K562 (cell line): ENCODE measurements around the gene TOPORS. TPM values are rescaled to one million over a fixed set of nuclear protein-coding genes. Genes with fewer than 3 reads are reported as not detected.

Experiments
- ATAC-seq: fragments of 200-7000 bp; cut with Tn5 transposase; 3 replicates; pipeline ENCODE4 v1.9.1; 2020; ENCODE audit warnings: moderate library complexity
- BruUV-seq: library from RNA; stranded (reverse); fragments of 400-500 nt; replicated peaks from 2 replicates; lab custom pipeline; 2021; lab: Mats Ljungman, UMichigan
- CTCF ChIA-PET: fragments of 300-600 bp; formaldehyde crosslinking; extraction: SDS; loops from one replicate; lab custom pipeline; 2021; ENCODE audit warnings: low intra/inter-chr PET ratio; lab: Yijun Ruan, JAX
- POLR2A ChIA-PET: fragments of 300-600, 350-650 bp; sonication (Branson Sonifier 250); formaldehyde crosslinking; extraction: SDS; loops from one replicate; lab custom pipeline; 2021; ENCODE audit warnings: antibody characterized with exemption, inconsistent platforms; lab: Yijun Ruan, JAX
- DNase-seq, 4 experiments: peaks; one replicate each; pipeline versions ENCODE4 v3.0.0 to v3.0.0-alpha.2; 2011 to 2018; ENCODE audit warnings: low spot score in 3 of 4, mixed read lengths in 3 of 4; ENCODE audit errors: extremely low read depth in 1 of 4
- FAIRE-seq: peaks from 2 replicates; lab custom pipeline; 2011; peaks lifted over from hg19 to GRCh38; lab: Jason Lieb, UNC
- H2AFZ ChIP-seq: 2 replicates; pipeline ENCODE4 v1.6.0; 2011; ENCODE audit warnings: low read depth, low read length, control low read depth, inconsistent platforms
- H3K27ac ChIP-seq: fragments of 200-600 bp; 3 replicates; pipeline ENCODE4 v1.8.0; 2011; ENCODE audit warnings: low read depth, mild to moderate bottlenecking, control low read depth, inconsistent platforms, low read length, moderate library complexity, mixed read lengths; ENCODE audit errors: extremely low read depth
- H3K27me3 ChIP-seq, 2 experiments: fragments of 300-600 bp in 1 of 2; 2 replicates in 1 of 2; 3 replicates in 1 of 2; pipeline versions ENCODE4 v1.6.0 to v1.8.0; 2011; ENCODE audit warnings: inconsistent platforms in 2 of 2, low read length in 2 of 2, mild to moderate bottlenecking in 1 of 2, mixed read lengths in 1 of 2, moderate library complexity in 1 of 2; ENCODE audit not compliant: control insufficient read depth in 2 of 2, insufficient read depth in 2 of 2
- H3K36me3 ChIP-seq: fragments of 300-600 bp; 3 replicates; pipeline ENCODE4 v1.8.0; 2011; ENCODE audit warnings: mild to moderate bottlenecking, low read length, inconsistent platforms; ENCODE audit not compliant: control insufficient read depth, insufficient read depth
- H3K4me1 ChIP-seq, 2 experiments: fragments of 200-600 bp in 1 of 2; replicated peaks in 1 of 2; 2 replicates in 1 of 2; 3 replicates in 1 of 2; pipeline versions ENCODE4 v1.5.1 to v1.8.0; 2011; ENCODE audit warnings: inconsistent platforms in 2 of 2, low read length in 2 of 2, mild to moderate bottlenecking in 1 of 2, mixed read lengths in 1 of 2, moderate library complexity in 1 of 2; ENCODE audit not compliant: control insufficient read depth in 2 of 2, insufficient read depth in 2 of 2
- H3K4me2 ChIP-seq: 2 replicates; pipeline ENCODE4 v1.6.1; 2011; ENCODE audit warnings: low read length, control low read depth, inconsistent platforms, mixed read lengths; ENCODE audit not compliant: insufficient read depth
- H3K4me3 ChIP-seq: fragments of 200-600 bp; sonication (generic), shearing (Covaris generic); 2 replicates; pipeline ENCODE4 v1.5.1; 2016; ENCODE audit warnings: control low read depth, inconsistent platforms
- H3K79me2 ChIP-seq: fragments of 200-600 bp; 3 replicates; pipeline ENCODE4 v1.8.0; 2011; ENCODE audit warnings: low read length, inconsistent platforms; ENCODE audit not compliant: control insufficient read depth, insufficient read depth
- H3K9ac ChIP-seq, 2 experiments: 2 replicates each; pipeline versions ENCODE4 v1.6.0 to v1.6.1; 2011; ENCODE audit warnings: low read depth in 2 of 2, low read length in 2 of 2, control low read depth in 1 of 2, inconsistent platforms in 1 of 2, mild to moderate bottlenecking in 1 of 2, mixed read lengths in 1 of 2; ENCODE audit not compliant: insufficient read depth in 1 of 2
- H3K9me1 ChIP-seq: one replicate; pipeline ENCODE4 v1.6.0; 2011; ENCODE audit warnings: inconsistent platforms, mild to moderate bottlenecking, low read length, moderate library complexity; ENCODE audit not compliant: control insufficient read depth, insufficient read depth
- H3K9me3 ChIP-seq: replicated peaks from 2 replicates; pipeline ENCODE4 v1.5.1; 2011; ENCODE audit warnings: low read depth, low read length, inconsistent platforms; ENCODE audit not compliant: control insufficient read depth, insufficient read depth
- H4K20me1 ChIP-seq: replicated peaks from 2 replicates; pipeline ENCODE4 v1.6.1; 2011; ENCODE audit warnings: low read length, inconsistent platforms, mixed read lengths; ENCODE audit not compliant: control insufficient read depth, insufficient read depth
- CC2D1A ChIP-seq: fragments of 450-650 bp; IDR thresholded peaks from 2 replicates; pipeline ENCODE4 v1.6.1; 2017; ENCODE audit warnings: mild to moderate bottlenecking
- E2F5 ChIP-seq: sonication (generic); formaldehyde crosslinking; IDR thresholded peaks from 2 replicates; pipeline ENCODE4 v1.8.0; 2022; ENCODE audit warnings: mild to moderate bottlenecking, missing genetic modification reagents
- FOXP1 ChIP-seq: sonication (generic); formaldehyde crosslinking; IDR thresholded peaks from 2 replicates; pipeline ENCODE4 v1.8.0; 2022; ENCODE audit warnings: mild to moderate bottlenecking, missing genetic modification reagents
- GABPA ChIP-seq: fragments of 200-800 bp; sonication (Bioruptor generic); conservative IDR thresholded peaks from 2 replicates; pipeline ENCODE4 v1.6.1; 2016; ENCODE audit warnings: low read depth, missing genetic modification characterization, missing compliant biosample characterization
- HMGXB4 ChIP-seq: sonication (generic); formaldehyde crosslinking; IDR thresholded peaks from 2 replicates; pipeline ENCODE4 v1.8.1; 2023; ENCODE audit warnings: mild to moderate bottlenecking, missing genetic modification reagents
- HNRNPUL1 ChIP-seq: fragments of 200-400 bp; formaldehyde crosslinking; IDR thresholded peaks from 2 replicates; pipeline ENCODE4 v1.6.1; 2017; ENCODE audit warnings: low read length
- KLF16 ChIP-seq: IDR thresholded peaks from 2 replicates; pipeline ENCODE4 v1.6.1; 2016; ENCODE audit warnings: antibody characterized with exemption
- OTX1 ChIP-seq: fragments of 450-650 bp; formaldehyde crosslinking; IDR thresholded peaks from 2 replicates; pipeline ENCODE4 v1.4.0; 2022; ENCODE audit warnings: mild to moderate bottlenecking
- PHF8 ChIP-seq: fragments of 200-600 bp; sonication (generic); IDR thresholded peaks from 2 replicates; pipeline ENCODE4 v1.6.1; 2012; ENCODE audit warnings: mixed run types, mild to moderate bottlenecking, inconsistent platforms, low read length, moderate library complexity, borderline replicate concordance
- RBM39 ChIP-seq: fragments of 200-400 bp; formaldehyde crosslinking; optimal IDR thresholded peaks from 2 replicates; pipeline ENCODE3; 2018; ENCODE audit warnings: low read depth, low read length
- TEAD1 ChIP-seq, 2 experiments: fragments of 450-650 bp in 1 of 2; sonication (generic) in 1 of 2; formaldehyde crosslinking; IDR thresholded peaks; 2 replicates each; pipeline versions ENCODE4 v1.4.0 to v1.8.0; 2020 to 2022; ENCODE audit warnings: mild to moderate bottlenecking in 2 of 2, missing genetic modification reagents in 1 of 2
- YBX1 ChIP-seq: fragments of 450-650 bp; IDR thresholded peaks from 2 replicates; pipeline ENCODE4 v1.7.1; 2016; ENCODE audit warnings: mild to moderate bottlenecking
- ZBTB33 ChIP-seq: sonication (generic); formaldehyde crosslinking; IDR thresholded peaks from 2 replicates; pipeline ENCODE4 v1.8.1; 2023; ENCODE audit warnings: mild to moderate bottlenecking, missing genetic modification reagents
- ZNF143 ChIP-seq: sonication (generic); formaldehyde crosslinking; IDR thresholded peaks from 2 replicates; pipeline ENCODE4 v1.9.0; 2022; ENCODE audit warnings: mild to moderate bottlenecking, missing genetic modification reagents
- ZNF583 ChIP-seq: fragments of 250-450 bp; sonication (Bioruptor Pico); IDR thresholded peaks from 2 replicates; pipeline ENCODE4 v1.4.0; 2020
- ZNF668 ChIP-seq: fragments of 250-450 bp; sonication (Bioruptor Pico); IDR thresholded peaks from 2 replicates; pipeline ENCODE4 v1.8.0; 2022; ENCODE audit warnings: mild to moderate bottlenecking, inconsistent platforms
- ZNF830 ChIP-seq: fragments of 250-450 bp; sonication (Bioruptor Pico); IDR thresholded peaks from 2 replicates; pipeline ENCODE4 v1.5.0; 2021; ENCODE audit warnings: mild to moderate bottlenecking
- WGBS: fragments of 100-300 bp; shearing (Covaris generic); methylation state at CpG from one replicate; pipeline ENCODE4 v1.1.6; 2016; ENCODE audit warnings: low coverage, mixed read lengths; ENCODE audit not compliant: insufficient coverage; ENCODE audit errors: missing lambda C conversion rate; 5-methylcytosine and 5-hydroxymethylcytosine counted together
- in situ Hi-C: fragments of 300-500 bp; cut with MboI; formaldehyde crosslinking; loops from 4 replicates; pipeline ENCODE4 v1.15.0; 2018; ENCODE audit warnings: inconsistent platforms, mixed read lengths
- intact Hi-C: fragments of 100-400 bp; cut with micrococcal nuclease; formaldehyde crosslinking; loops from 2 replicates; pipeline ENCODE4 v1.14.2; 2022
- polyA plus RNA-seq, 8 experiments: library from polyadenylated mRNA; depleted of rRNA in 4 of 8; stranded (reverse) in 5 of 8; unstranded in 3 of 8; fragments of >200 nt; fragmentation: Nextera tagmentation in 2 of 8; fragmentation: Illumina TruSeq in 1 of 8; extraction: Ambion mirVana in 2 of 8; extraction: Trizol in 1 of 8; gene quantifications; 2 replicates each; pipeline versions ENCODE4 v1.2.1 to v1.2.3, GENCODE V29; 2011 to 2014; ENCODE audit warnings: inconsistent platforms in 1 of 8, missing spikeins in 1 of 8
- total RNA-seq, 7 experiments: library from RNA; depleted of rRNA in 6 of 7; stranded (reverse); fragments of >200 nt in 6 of 7; fragmentation: Illumina TruSeq in 2 of 7; extraction: Trizol in 2 of 7; gene quantifications; 2 replicates each; pipeline versions ENCODE4 v1.2.1 to v1.2.3, GENCODE V29; 2011 to 2021; ENCODE audit warnings: low replicate concordance in 1 of 7
- TF ChIP-seq, protein P1 (sequence below): fragments of 250-450 bp; sonication (Bioruptor Pico); IDR thresholded peaks from 2 replicates; pipeline ENCODE4 v1.4.0; 2020; ENCODE audit warnings: mild to moderate bottlenecking, moderate library complexity

TOPORS gene
- total and polyA plus RNA-seq, 9 of the 15 experiments (the other 6 are each of a cell fraction or from before 2014, with no cell fraction given), result 4.3 to 19.6 (median 9.9) TPM

DNA sequence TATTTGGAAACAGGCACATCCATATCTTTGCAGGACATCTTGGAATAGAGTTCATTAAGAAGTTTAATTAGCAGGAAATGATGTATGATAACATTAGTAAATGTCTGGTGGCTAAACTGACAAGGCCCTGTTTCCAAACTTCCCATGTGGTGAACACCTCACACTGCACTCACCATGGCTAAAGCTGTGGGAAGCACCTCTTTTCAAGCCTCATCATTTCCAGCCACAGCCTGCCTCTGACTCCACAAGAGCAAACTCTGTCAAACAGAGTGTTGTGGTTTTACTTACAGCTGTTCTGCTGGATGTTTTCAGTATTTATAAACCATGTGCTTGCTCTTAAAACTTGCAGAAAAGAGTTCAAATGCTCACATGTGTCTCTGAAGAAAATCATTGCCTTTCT, 35.5 kb upstream of the TOPORS start (continued):
- TF ChIP-seq RBM39, result no peak
- TF ChIP-seq ZNF830, result no peak
- TF ChIP-seq HNRNPUL1, result no peak
- TF ChIP-seq, all 486 proteins: peak for 0

- FAIRE-seq (no peak), DNase-seq (no peak), ATAC-seq (no peak)
- Histone ChIP-seq H3K4me3 (no peak overlapping the region), H3K36me3 (no peaks in the 10 kb centered on the region), H3K4me2 (no peak overlapping the region), H2AFZ (no peak overlapping the region), H3K27ac (no peak overlapping the region), H3K27me3 (no peaks in the 10 kb centered on the region; a peak in 1 of 5 replicates), H3K4me1 (no peaks in the 10 kb centered on the region; a peak in 1 of 5 replicates), H3K9me1 (no peaks in the 10 kb centered on the region), H3K79me2 (no peaks in the 10 kb centered on the region), H3K9me3 (no peaks in the 10 kb centered on the region), H4K20me1 (no peaks in the 10 kb centered on the region), H3K9ac (no peak overlapping the region)
- intact Hi-C loops, result loop anchor here (10.0 kb wide), 1 partner anchor 120 kb away; no protein-coding TSS in a partner anchor
- no TSS peak for BruUV-seq
- ChIA-PET CTCF (interaction anchor here (4.1 kb wide), 1 partner anchor 384 kb away, joined by 30 read pairs; no protein-coding TSS in a partner anchor), POLR2A (no interaction called here)
- 13% methylated on average over 2 of the region's 2 CpGs for WGBS
- in situ Hi-C loops, result loop anchor here (5.0 kb wide), 1 partner anchor 383 kb away; no protein-coding TSS in a partner anchor
- TF ChIP-seq GABPA (tag) (no peak), CC2D1A (no peak), PHF8 (no peak), FOXP1 (CRISPR knock-in tag) (no peak), ZNF143 (no peak), ZNF668 (CRISPR knock-in tag) (no peak), HMGXB4 (CRISPR knock-in tag) (no peak), ZNF583 (no peak), OTX1 (no peak), YBX1 (no peak), E2F5 (no peak), ZBTB33 (CRISPR knock-in tag) (no peak), TEAD1 (CRISPR knock-in tag; IDR thresholded peaks at IDR 0.05) (no peak), KLF16 (no peak)
- TF ChIP-seq, protein P1, sequence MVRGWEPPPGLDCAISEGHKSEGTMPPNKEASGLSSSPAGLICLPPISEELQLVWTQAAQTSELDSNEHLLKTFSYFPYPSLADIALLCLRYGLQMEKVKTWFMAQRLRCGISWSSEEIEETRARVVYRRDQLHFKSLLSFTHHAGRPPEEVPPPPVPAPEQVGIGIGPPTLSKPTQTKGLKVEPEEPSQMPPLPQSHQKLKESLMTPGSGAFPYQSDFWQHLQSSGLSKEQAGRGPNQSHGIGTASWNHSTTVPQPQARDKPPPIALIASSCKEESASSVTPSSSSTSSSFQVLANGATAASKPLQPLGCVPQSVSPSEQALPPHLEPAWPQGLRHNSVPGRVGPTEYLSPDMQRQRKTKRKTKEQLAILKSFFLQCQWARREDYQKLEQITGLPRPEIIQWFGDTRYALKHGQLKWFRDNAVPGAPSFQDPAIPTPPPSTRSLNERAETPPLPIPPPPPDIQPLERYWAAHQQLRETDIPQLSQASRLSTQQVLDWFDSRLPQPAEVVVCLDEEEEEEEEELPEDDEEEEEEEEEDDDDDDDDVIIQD, result no peak
Observed at GRCh38 chr9:32584784-32585183, 32.4 kb upstream of the TOPORS start.
